K562 (cell line): ENCODE results near the gene CXXC1.
A peak's percentile ranks its signal among the peaks of the same experiment; 100 is the strongest.

Source experiments
- CEBPB ChIP-seq: fragments of 450-650 bp; IDR thresholded peaks from 2 replicates; pipeline ENCODE4 v1.6.1; 2016; ENCODE audit warnings: missing genetic modification characterization, missing compliant biosample characterization
- ELF4 ChIP-seq: fragments of 450-650 bp; formaldehyde crosslinking; IDR thresholded peaks from 2 replicates; pipeline ENCODE4 v1.4.0; 2022; ENCODE audit warnings: missing genetic modification characterization
- EZH2 ChIP-seq: IDR thresholded peaks from 2 replicates; pipeline ENCODE4 v1.6.1; 2012; ENCODE audit warnings: low read depth, mild to moderate bottlenecking, inconsistent platforms, low read length, borderline replicate concordance
- FOXJ2 ChIP-seq: fragments of 200-800 bp; sonication (Bioruptor generic); IDR thresholded peaks from 2 replicates; pipeline ENCODE4 v1.6.1; 2016; ENCODE audit warnings: missing genetic modification characterization, missing compliant biosample characterization
- POLR2AphosphoS5 ChIP-seq: IDR thresholded peaks from 2 replicates; pipeline ENCODE4 v1.6.1; 2011; ENCODE audit warnings: mild to moderate bottlenecking, low read depth, low read length, moderate library complexity; ENCODE audit not compliant: control insufficient read depth, insufficient read depth
- PTTG1 ChIP-seq: fragments of 450-650 bp; IDR thresholded peaks from 2 replicates; pipeline ENCODE4 v1.6.1; 2016; ENCODE audit warnings: low read depth, mild to moderate bottlenecking, missing genetic modification characterization, missing compliant biosample characterization
- RNF2 ChIP-seq: sonication (generic); IDR thresholded peaks from 2 replicates; pipeline ENCODE4 v1.6.1; 2016
- SRF ChIP-seq, 2 experiments: fragments of 250-450, 450-650 bp in 1 of 2; sonication (Bioruptor Pico) in 1 of 2; sonication (generic) in 1 of 2; formaldehyde crosslinking; IDR thresholded peaks; 2 replicates each; pipeline versions ENCODE4 v1.5.0 to v1.5.1; 2020 to 2022; ENCODE audit warnings: mild to moderate bottlenecking in 1 of 2, missing genetic modification reagents in 1 of 2
- TBP ChIP-seq: optimal IDR thresholded peaks from 2 replicates; pipeline ENCODE3; 2011; ENCODE audit warnings: low read depth, low read length, improper control_type of control experiment
- ZC3H11A ChIP-seq: IDR thresholded peaks from 2 replicates; pipeline ENCODE4 v1.6.1; 2012; ENCODE audit warnings: low read depth, low read length, improper control_type of control experiment
- TF ChIP-seq, protein P1 (sequence below), 2 experiments: fragments of 150-350 bp in 1 of 2; IDR thresholded peaks; 2 replicates each; pipeline ENCODE4 v1.6.1; 2012 to 2016; ENCODE audit warnings: low read depth in 2 of 2, low read length in 2 of 2, mild to moderate bottlenecking in 1 of 2, moderate library complexity in 1 of 2

- TF ChIP-seq POLR2AphosphoS5 (no peak), PTTG1 (tag) (no peak), ZC3H11A (no peak), FOXJ2 (no peak), EZH2 (no peak), TBP (no peak), CEBPB (tag) (peak; percentile 60), SRF (CRISPR knock-in tag; IDR thresholded peaks at IDR 0.05) (no peak), ELF4 (CRISPR knock-in tag) (no peak), RNF2 (no peak)
- TF ChIP-seq, protein P1, sequence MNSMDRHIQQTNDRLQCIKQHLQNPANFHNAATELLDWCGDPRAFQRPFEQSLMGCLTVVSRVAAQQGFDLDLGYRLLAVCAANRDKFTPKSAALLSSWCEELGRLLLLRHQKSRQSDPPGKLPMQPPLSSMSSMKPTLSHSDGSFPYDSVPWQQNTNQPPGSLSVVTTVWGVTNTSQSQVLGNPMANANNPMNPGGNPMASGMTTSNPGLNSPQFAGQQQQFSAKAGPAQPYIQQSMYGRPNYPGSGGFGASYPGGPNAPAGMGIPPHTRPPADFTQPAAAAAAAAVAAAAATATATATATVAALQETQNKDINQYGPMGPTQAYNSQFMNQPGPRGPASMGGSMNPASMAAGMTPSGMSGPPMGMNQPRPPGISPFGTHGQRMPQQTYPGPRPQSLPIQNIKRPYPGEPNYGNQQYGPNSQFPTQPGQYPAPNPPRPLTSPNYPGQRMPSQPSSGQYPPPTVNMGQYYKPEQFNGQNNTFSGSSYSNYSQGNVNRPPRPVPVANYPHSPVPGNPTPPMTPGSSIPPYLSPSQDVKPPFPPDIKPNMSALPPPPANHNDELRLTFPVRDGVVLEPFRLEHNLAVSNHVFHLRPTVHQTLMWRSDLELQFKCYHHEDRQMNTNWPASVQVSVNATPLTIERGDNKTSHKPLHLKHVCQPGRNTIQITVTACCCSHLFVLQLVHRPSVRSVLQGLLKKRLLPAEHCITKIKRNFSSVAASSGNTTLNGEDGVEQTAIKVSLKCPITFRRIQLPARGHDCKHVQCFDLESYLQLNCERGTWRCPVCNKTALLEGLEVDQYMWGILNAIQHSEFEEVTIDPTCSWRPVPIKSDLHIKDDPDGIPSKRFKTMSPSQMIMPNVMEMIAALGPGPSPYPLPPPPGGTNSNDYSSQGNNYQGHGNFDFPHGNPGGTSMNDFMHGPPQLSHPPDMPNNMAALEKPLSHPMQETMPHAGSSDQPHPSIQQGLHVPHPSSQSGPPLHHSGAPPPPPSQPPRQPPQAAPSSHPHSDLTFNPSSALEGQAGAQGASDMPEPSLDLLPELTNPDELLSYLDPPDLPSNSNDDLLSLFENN (IDR thresholded peaks at IDR 0.05; ENCODE audit: low read depth in 2 of 2, low read length in 2 of 2) = no peak
Observed at GRCh38 chr18:50307738-50308470, 20.4 kb upstream of the CXXC1 start.
